Measurements from ENCODE around the gene CUX1.

The CUX1 gene

GRCh38 chr7:102184303-102184702 is 366.9 kb downstream of the CUX1 start:
- no peak for DNase-seq
- no peak for ATAC-seq

- no peak for ATAC-seq
- DNase-seq: no peak
Measured at GRCh38 chr7:102185796-102186195, 368.4 kb downstream of the CUX1 start.

GRCh38 chr7:102186306-102186705 is 368.9 kb downstream of the CUX1 start:
- DNase-seq: no peak
- ATAC-seq: no peak

- DNase-seq: no peak
- ATAC-seq: no peak
Measured at GRCh38 chr7:102188746-102189145, 371.3 kb downstream of the CUX1 start.

- ATAC-seq (no peak), DNase-seq (no peak)
Measured at GRCh38 chr7:102189756-102190155, 372.3 kb downstream of the CUX1 start.

- no peak for ATAC-seq
- DNase-seq: no peak
Measured at GRCh38 chr7:102190776-102191350, 373.4 kb downstream of the CUX1 start.

GRCh38 chr7:102191556-102192379 is 374.3 kb downstream of the CUX1 start:
- no peak for ATAC-seq
- no peak for DNase-seq

GRCh38 chr7:102192790-102193189 is 375.4 kb downstream of the CUX1 start:
- no peak for ATAC-seq

GRCh38 chr7:102193806-102194205 is 376.4 kb downstream of the CUX1 start:
- DNase-seq (no peak), ATAC-seq (no peak)

More at GRCh38 chr7:102192790-102193189, 375.4 kb downstream of the CUX1 start:
- no peak for DNase-seq

- no peak for ATAC-seq
- DNase-seq: no peak
Measured at GRCh38 chr7:102195361-102195760, 377.9 kb downstream of the CUX1 start.

GRCh38 chr7:102196028-102196427 is 378.6 kb downstream of the CUX1 start:
- DNase-seq: no peak
- ATAC-seq: no peak

GRCh38 chr7:102197161-102197560 is 379.7 kb downstream of the CUX1 start:
- DNase-seq: no peak
- ATAC-seq: no peak

GRCh38 chr7:102197599-102197998 is 380.2 kb downstream of the CUX1 start:
- DNase-seq: no peak
- no peak for ATAC-seq

GRCh38 chr7:102198417-102198956 is 381.1 kb downstream of the CUX1 start:
- DNase-seq (no peak), ATAC-seq (no peak)

- DNase-seq: no peak
Measured at GRCh38 chr7:102201576-102201975, 384.1 kb downstream of the CUX1 start.

GRCh38 chr7:102202556-102202955 is 385.1 kb downstream of the CUX1 start:
- ATAC-seq (no peak), DNase-seq (no peak)

More at GRCh38 chr7:102201576-102201975, 384.1 kb downstream of the CUX1 start:
- no peak for ATAC-seq

- DNase-seq: no peak
- no peak for ATAC-seq
Measured at GRCh38 chr7:102203218-102203617, 385.8 kb downstream of the CUX1 start.

- no peak for ATAC-seq
- no peak for DNase-seq
Measured at GRCh38 chr7:102204212-102204611, 386.8 kb downstream of the CUX1 start.

GRCh38 chr7:102205915-102206314 is 388.5 kb downstream of the CUX1 start:
- no peak for DNase-seq
- ATAC-seq: no peak

- no peak for DNase-seq
- ATAC-seq: no peak
Measured at GRCh38 chr7:102208826-102209225, 391.4 kb downstream of the CUX1 start.

GRCh38 chr7:102210787-102211186 is 393.4 kb downstream of the CUX1 start:
- ATAC-seq (no peak), DNase-seq (no peak)

- DNase-seq (peak; percentile 8), ATAC-seq (no peak)
Measured at GRCh38 chr7:102211590-102212550, 394.4 kb downstream of the CUX1 start.

All from stimulated activated naive CD8-positive, alpha-beta T cell treated with anti-CD3 and anti-CD28 coated beads, Interleukin-15, Interleukin-2, amounts not matched to agents 100 U/mL and 50 U/mL, for 24 hours (primary cell).